RCC 7860 (cell line): Measurements from ENCODE around the gene SH2D3A.
A peak's percentile ranks its signal among the peaks of the same experiment; 100 is the strongest.

ENCODE experiments used
- DNase-seq: peaks from one replicate; pipeline ENCODE4 v3.0.0-alpha.2; 2015; ENCODE audit warnings: low spot score
- FAIRE-seq: peaks from 2 replicates; lab custom pipeline; 2012; peaks lifted over from hg19 to GRCh38; lab: Jason Lieb, UNC

SH2D3A gene

GRCh38 chr19:6738787-6739389 is 28.3 kb downstream of the SH2D3A start:
- no peak for DNase-seq
- no peak for FAIRE-seq

- DNase-seq (peak; percentile 77), FAIRE-seq (no peak)
These were observed 29.1 kb downstream of the SH2D3A start for GRCh38 chr19:6737873-6738786.

GRCh38 chr19:6737284-6737872 is 29.9 kb downstream of the SH2D3A start, which contains the start of gene GPR108:
TSS of gene GPR108 (minus strand) at chr19:6737580. CDS start at chr19:6737576, 4 bp downstream.
- DNase-seq, result peak; percentile 100
- peak; percentile 98 for FAIRE-seq

GRCh38 chr19:6736917-6737283 is 30.3 kb downstream of the SH2D3A start:
- no peak for FAIRE-seq

GRCh38 chr19:6736169-6736916 is 30.9 kb downstream of the SH2D3A start:
- DNase-seq (peak; percentile 81), FAIRE-seq (peak; percentile 57)

More at GRCh38 chr19:6736917-6737283, 30.3 kb downstream of the SH2D3A start:
- no peak for DNase-seq

- FAIRE-seq (no peak), DNase-seq (no peak)
These were observed 31.9 kb downstream of the SH2D3A start for GRCh38 chr19:6735181-6735911.

- no peak for FAIRE-seq
- no peak for DNase-seq
These were observed 33.0 kb downstream of the SH2D3A start for GRCh38 chr19:6734096-6734696.

GRCh38 chr19:6733338-6734095 is 33.7 kb downstream of the SH2D3A start:
- no peak for FAIRE-seq
- DNase-seq, result no peak

- DNase-seq (no peak), FAIRE-seq (no peak)
These were observed 34.4 kb downstream of the SH2D3A start for GRCh38 chr19:6732803-6733337.

GRCh38 chr19:6731822-6732221 is 35.4 kb downstream of the SH2D3A start:
- FAIRE-seq (no peak), DNase-seq (no peak)

GRCh38 chr19:6730941-6731670 is 36.1 kb downstream of the SH2D3A start:
- no peak for FAIRE-seq
- no peak for DNase-seq

GRCh38 chr19:6730153-6730804 is 37.0 kb downstream of the SH2D3A start:
- FAIRE-seq (no peak), DNase-seq (no peak)

GRCh38 chr19:6729573-6730152 is 37.6 kb downstream of the SH2D3A start:
- FAIRE-seq (no peak), DNase-seq (no peak)

- no peak for DNase-seq
- FAIRE-seq, result no peak
These were observed 38.9 kb downstream of the SH2D3A start for GRCh38 chr19:6728346-6728745.

- FAIRE-seq, result peak; percentile 59
- DNase-seq, result peak; percentile 42
These were observed 41.6 kb downstream of the SH2D3A start for GRCh38 chr19:6725513-6726231.

GRCh38 chr19:6724631-6725492 is 42.4 kb downstream of the SH2D3A start:
- DNase-seq, result no peak
- FAIRE-seq, result no peak
